HG02678 (cell line): ENCODE measurements around the gene GFOD1.
A peak's percentile ranks its signal among the peaks of the same experiment; 100 is the strongest.

Source experiments
- ATAC-seq: cut with Tn5 transposase; IDR thresholded peaks from one replicate; pipeline ENCODE4 v1.9.1; 2021; ENCODE audit warnings: mild to moderate bottlenecking, moderate library complexity; ENCODE audit not compliant: unreplicated experiment

The GFOD1 gene

DNA sequence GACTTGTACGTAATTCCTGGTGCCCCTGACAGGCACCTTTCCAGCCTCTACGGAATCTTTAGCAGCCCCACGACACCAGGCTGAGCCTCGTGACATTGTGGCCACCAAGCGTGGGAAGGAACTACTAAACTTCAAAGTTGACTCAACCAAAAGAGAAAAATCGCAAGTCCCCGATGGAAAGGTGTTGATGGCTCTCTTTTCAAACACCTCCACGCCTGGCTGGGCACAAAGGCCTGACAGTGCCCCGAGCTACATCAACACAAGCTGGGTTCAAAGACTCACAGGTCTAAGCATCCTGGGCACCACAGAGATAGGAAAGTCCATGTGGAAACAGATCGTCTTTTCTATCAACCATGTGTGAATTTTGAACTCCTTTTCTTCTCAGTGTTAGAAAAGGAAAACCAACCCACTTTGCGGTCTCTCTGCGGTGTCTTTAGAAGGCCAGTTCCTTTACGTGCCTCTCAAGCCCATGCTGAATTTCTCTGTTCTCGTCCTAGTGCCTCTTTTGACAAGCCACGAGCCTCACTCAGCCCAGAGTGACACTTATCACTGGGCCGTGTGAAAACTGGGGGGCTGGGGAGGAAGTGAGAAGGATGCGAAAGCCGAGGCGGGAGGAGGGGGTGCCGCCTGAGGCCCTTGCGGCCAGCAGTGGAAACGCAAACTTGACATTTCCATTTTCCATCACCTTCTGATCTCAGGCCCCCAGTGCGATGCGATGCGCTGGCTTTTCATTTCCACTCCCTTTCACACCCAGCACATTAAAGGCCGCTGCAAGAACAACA lies 59.4 kb downstream of the GFOD1 start:
- ATAC-seq = peak; percentile 67

DNA sequence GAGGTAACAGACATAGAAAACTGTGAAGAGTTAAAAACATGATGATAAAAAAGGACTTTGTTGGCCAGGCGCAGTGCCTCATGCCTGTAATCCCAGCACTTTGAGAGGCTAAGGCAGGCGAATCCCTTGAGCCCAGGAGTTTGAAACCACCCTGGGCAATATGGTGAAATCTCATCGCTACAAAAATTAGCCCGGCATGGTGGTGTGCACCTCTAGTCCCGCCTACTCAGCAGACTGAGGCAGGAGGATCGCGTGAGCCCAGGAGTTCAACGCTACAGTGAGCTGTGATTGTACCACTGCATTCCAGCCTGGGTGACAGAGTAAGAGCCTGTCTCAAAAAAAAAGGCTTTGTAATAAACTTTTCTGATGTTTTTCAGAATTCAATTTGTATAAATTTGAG lies 60.1 kb downstream of the GFOD1 start:
- no peak for ATAC-seq

DNA sequence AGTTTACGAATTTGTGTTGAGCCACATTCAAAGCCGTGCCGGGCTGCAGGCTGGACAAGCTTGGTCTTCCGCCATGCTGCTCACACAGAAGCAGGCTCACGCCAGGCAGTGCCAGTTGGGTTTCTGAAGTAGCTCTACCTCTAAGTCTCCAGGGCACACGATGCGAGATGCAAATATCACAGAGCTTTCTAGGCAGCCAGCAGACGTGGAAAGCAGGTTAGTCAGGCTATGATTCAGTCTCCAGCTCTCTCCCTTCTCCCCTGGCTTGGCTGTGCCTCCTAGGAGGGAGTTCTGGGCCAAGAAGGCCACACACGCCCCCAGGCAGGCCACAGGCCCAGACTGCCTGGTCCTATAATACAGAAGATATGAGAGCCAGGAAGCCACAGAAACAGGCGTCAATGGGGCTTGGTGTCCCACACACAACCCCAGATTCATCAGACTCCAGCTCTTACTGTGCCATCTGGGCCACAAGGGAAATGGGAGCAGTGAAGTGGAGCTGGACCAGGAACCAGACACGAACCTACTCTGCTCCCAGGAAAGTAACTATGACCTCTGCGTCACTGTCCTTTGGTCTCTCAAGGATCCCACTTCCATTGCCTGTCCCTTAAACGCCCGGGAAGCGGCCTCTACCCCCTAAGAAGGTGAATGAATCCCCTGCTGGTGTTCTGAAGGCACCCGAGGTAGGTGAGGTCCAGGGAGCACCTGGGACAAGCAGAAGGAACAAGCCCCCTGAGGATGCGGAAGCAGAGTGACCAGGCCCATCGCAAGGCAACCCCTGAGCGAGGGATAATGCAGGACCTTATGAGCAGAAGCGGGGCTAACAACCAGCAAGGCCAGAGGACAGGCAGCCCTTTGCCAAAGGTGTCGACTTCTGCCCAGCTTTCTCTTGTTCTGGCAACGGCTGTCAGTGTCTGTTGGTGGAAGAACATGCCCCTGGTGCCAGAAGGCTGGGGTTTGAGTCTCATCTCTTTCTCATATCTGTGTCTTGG lies 61.2 kb downstream of the GFOD1 start:
- no peak for ATAC-seq

DNA sequence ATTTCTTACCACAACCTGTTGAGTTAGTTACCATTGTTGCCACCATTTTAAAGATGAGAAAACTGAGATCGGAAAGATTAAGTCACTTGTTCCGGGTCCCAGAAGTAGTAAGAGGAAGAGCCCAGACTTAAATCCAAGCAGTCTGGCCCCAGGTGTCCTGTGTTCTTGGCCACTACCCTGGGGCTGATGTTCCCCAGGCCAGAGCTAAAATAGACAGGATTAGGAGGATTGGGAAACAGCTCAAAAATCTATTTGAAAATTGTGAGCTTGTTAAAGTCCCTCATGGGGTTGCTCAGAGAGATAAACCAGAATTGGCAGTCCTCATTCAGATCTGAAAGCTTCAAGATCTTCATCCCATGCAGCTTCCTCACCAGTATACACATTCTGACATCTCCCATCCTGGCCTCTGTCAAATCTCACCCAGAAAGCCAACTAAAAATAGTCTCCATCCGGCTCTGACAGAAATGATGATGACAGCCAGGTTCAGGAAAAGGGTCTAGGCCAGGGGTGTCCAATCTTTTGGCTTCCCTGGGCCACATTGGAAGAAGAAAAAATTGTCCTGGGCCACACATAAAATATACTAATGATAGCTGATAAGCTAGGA lies 62.0 kb downstream of the GFOD1 start:
- ATAC-seq = no peak

DNA sequence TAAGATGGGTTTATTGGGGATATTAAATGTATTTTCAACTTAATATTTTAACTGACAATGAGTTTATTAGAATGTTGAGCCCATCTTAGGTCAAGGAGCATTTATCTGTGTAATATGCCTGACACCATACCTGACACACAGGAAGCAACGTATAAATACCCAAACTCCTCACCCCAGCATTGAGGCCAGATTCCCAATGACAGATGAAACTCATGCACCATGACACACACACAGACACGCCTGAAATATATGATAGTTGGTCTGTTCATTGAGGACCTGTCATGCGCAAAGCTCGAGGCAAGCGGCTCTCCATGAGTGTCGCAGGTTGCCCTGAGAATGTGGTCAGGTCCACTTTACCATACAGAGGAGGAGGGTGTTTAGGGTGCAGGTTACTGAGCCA lies 64.1 kb downstream of the GFOD1 start:
- no peak for ATAC-seq

DNA sequence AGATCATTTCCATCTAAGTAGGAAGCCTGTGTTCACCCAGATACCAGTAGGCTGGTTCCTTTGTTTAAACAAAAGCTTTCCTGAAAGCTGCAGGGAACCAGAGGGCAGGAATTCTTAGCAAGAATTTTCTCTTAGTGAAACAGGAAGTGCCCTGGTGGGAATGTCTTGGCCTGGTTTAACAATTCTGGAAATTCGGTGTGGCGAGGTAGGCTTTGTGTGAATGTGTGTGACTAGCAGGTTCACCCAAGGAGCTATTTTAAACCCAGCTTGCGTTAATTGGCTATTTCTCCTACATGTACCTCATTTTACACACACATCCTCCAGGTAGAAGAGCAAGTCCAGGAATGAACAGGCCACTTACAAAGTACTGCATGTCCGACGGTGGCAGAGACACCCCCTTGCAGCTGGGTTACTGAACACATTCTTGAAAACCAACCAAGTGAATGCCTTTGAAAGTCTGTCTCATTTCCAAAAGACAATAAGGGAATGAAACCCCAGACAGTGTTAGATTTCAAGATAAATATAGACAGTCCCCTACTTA lies 64.6 kb downstream of the GFOD1 start:
- ATAC-seq = no peak

DNA sequence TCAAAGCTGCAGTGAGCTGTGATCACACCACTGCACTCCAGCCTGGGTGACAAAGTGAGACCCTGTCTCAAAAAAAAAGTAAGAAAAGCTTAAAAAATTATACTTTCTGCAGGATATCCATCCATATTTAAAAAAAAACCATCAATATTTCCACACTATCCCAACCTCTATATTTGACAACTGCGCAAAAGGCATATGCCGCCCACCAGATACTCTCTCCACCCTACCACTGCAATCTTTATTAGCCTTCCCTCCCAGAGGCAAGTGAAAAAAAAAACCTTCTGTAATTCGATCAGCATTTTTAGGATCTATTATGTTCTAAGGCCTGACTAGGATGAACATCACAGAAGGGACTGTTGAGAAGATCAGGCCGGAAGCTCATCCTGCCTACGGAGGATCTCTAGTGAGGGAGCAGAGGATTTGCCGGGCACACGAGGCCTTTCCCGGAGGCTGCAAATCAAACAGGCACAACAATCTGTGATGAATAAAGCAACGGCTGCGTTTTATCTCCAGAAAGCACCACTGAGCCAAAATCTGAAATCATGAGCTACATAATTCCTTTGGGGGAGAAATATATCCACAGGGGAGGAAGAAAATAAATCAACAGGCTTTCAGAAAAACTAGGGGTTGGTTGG lies 65.9 kb downstream of the GFOD1 start:
- no peak for ATAC-seq

DNA sequence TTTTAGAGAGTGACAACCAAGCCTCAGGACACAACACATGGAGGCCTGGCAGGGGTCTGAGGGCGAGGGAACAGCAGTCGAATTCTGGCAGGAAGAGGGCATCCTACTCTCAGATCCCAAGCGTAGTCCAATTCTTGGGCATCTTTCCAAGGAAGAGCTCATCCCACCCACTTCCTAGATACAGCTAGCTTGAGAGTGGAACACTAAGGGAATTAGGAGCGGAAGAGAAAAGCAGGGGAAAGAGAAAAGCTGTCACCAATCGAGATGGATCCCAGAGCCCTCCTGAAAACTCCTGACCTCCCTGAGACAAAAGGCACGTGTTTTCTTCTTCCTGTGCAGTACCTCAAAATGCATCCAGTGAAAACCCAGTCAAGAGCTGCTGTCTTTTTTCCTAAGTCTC lies 67.1 kb downstream of the GFOD1 start:
- ATAC-seq = no peak

DNA sequence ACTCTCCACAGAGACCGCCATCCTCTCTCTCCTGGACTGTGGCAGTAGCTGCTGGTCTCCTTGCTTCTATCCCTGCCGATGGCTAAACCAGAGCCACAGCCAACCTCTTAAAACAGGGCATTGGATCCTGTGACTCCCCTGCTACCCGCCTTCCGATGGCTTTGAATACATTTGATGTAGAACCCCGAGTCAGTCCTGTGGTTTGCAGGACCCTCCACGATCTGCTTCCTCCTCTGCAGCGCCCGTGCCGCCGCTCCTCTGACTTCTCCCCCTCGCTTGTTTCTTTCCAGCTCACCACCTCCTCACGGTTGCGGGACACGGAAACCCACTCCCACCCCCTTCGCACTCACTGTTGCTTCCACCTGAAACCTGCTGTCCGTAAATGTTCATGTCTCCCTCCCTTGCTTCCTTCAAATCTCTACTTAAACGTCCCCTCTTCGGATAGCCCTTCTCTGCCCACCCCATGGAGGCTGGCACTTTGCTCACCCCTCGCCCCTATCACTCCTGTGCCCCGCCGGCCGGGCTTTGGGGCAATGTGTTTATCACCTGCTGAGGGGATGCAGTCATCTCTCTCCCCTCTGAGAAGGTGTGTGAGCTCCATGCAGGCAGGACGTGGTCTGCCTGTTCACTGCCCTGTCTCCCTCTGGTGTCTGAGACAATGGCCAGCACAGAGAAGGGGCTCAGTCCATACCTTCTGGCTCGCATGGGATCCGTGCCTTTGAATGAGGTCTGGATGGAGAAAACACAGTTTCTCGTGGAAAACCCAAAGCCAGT lies 67.8 kb downstream of the GFOD1 start:
- ATAC-seq = no peak

DNA sequence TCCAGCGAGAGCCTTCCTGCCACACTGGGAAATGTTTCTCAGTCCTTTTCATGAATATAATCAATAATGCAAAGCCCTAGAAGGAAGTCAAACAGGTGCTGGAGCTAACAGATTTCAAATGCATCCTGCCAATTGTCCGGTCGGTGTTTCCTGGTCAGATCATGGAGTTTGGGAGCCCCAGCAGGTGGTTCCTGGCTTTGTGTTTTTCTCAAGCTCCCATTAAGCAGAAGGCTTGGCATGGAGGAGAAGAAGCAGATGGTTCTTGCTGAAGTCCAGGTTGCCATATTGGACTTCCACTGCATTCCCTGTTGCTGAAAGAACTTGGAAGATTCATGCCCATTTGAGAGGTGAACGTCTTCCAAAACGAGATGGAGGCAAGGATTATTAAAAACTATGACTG lies 68.6 kb downstream of the GFOD1 start:
- ATAC-seq = no peak

DNA sequence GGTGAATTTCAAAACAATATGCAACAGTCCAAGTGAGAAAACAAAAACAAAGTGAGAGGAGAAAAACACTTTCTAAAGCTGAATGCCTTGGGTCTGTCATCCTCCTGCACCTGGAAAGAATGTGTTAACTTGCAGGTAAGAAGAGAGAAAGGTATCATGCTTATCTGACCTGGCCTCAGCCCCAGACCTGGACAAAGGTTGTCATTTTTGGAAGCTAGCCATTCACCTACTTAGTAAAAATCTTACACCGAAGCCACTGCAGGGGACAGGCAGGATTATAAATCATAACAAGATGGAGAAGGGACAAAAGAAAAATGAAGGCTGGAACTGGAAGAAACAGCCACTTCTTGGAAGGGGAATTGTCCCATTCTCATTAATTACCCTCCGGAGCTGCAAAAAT lies 69.4 kb downstream of the GFOD1 start:
- no peak for ATAC-seq

DNA sequence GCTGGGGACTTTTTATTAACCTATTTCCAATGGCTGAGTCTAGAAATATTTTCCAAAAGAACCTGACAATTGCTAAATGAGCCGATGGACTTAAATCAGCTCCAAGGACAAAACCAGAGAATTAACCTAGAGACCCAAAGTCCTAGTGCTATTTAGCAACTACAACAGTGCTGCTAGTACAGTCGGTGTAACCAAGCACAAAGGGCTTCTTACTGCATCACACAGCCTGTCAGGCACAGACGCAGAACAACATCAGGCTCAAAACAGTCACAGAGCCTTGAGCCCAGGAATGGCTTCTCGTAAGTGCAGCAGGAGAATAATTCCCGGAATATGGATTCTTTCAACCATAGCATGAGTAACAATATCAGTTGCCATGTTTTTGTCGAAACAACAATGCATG lies 70.0 kb downstream of the GFOD1 start:
- ATAC-seq = no peak

DNA sequence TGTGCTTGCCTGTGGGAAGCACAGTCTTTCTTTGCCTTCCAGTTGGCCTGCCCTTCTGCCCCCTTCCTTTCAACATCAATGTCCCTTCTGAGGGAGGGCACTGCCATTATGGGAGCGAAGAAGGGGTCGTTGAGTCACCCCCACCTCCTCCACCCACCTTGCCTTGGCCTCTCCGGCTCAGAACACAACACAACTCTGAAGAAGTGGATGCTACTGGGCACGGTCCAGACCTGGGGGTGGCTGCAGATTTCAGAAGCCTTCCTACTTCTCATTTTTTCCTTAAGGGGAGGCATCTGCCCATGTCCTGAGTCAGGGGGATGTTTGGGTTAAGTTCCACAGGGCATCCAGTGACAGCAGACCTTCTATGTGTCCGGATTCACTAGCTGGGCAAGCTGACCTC lies 72.1 kb downstream of the GFOD1 start:
- ATAC-seq = no peak

DNA sequence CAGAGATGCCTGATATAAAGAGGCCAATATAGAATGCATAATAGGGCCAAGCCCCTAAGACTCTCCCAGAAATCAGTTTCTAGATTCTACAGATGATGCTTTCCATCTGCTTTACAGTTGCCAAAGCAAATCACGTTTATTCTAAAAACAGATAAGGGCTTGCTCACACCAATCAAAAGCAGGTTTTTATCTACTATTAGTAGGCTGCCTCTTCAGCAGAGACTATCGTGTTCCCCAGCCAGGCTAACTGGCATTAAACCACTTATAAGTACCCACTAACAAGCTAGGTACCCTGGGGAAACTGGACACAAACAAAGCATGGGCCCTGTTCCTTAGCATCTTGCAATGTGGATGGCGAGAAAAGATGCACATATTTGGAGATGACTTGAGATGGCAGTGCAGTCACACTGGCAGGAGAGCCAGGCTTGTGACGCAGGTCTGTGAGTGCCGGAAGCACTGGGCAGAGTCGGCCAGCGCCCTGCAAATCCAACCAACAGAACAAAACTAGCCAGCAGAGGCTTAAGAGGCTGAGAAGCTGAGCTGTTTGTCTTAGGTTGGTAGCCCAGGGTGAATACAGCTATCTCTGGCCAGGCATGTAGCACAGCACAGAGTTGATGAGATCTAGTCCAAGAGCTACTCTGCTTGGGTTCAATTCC lies 73.4 kb downstream of the GFOD1 start:
- no peak for ATAC-seq

DNA sequence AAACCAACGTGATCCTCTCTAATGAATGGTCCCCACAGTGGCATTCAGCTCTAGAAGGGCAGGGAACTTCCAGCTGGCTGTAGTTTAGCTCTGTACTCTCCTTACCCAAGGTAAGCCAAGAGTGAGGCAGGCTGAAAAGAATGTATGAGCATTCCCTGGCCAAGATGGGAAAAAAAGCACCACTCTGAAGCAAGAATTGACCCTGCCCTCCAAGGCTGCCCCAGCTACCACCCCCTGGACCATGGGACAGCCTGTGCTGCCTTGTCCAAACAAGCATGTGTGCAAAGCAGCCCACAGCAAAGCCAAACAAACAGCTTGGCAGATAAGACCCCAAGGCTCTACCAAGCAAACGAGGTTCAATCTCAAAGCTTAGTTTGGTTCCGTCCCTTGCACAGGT lies 73.9 kb downstream of the GFOD1 start:
- no peak for ATAC-seq

DNA sequence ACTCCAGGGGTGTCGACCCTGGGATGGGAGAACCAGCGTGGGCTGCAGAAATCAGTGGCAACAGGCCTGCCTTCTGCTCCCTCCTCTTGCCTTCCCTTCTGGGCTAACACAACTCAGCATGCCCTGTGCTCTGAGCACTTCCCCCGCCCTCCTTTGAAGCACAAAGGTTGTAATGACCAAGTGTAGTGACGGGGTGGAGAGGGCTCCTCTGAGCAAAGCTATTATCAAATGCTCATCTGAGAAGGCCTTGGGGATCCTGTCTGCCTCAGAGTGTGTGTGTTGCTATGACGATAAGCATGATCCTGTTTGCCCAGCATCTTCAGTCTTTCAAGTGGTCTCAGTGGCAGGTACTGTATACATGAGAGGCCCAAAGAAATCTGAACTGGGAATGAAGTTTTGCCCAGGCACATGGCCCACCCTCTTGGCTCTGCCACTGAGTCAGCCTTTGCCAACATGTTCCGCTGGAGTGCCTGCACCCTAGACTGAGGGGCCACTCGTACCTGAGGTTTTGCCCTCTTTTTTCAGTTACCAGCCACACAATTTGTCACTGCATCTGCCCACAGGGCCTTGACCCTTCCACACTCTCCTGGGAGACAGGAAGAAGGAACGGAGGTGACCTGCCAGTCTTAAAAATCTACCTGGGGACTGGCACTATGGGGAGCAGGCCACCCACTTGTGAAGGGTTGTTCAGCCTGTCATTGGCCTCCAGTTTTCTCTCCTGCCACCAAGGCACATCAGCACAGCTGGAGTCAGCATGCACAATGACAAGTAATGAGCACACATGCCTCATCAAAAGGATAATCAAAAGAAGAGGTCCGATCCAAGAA lies 74.5 kb downstream of the GFOD1 start:
- no peak for ATAC-seq

DNA sequence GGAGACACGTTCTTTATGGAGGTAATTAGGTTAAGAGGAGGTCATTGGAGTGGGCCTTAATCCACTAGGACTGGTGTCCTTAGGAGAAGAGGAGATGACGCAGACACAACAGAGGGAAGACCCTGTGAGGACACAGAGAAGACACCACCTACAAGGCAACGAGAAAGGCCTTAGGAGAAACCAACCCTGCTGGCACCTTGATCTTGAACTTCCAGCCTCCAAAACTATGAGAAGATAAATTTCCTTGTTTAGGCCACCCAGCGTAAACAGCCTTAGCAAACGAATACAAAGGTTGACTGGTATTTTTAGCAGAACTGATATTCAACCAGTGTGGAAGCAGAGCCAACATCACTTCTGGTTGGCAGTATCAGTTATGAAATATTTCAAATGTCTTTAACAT lies 75.2 kb downstream of the GFOD1 start:
- ATAC-seq = no peak

DNA sequence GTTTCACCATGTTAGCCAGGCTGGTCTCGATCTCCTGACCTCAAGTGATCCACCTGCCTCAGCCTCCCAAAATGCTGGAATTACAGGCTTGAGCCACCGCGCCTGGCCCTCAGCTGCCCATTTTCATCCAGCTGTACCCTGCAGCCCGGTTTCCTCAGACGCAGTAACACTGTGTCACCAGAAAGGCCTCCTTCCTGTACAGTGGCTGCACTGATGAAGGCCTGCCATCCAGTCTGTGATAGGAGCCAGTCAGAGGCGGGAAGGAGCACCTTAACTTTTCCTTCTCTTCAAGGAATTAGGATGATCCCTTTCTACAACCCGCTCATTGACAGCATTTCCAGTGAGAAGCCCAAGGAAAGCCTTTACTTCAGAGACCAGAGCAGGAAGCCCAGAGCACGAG lies 75.9 kb downstream of the GFOD1 start:
- ATAC-seq = no peak

DNA sequence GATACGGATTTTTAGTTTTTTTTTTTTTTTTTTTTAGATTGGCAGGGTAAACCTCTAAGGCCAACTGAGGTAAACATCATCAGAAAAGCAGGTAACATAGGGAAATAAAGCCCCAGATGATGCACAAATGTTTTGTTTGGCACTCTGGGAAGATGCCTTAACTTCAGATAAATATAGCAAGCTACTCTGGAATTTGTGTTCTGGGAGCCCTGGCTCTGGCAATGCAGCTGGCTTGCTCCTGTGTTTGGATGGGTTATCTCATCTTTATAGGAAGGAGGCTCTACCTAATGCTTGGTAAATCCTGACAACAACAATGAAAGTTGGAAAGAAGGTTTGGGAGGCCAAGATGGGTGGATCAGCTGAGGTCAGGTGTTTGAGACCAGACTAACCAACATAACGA lies 77.4 kb downstream of the GFOD1 start:
- no peak for ATAC-seq
